ENCODE measurements around the gene NXT1.
"Not testable (repeated sequence)": the region's sequence is repeated elsewhere in the genome, so short reads cannot be mapped to it uniquely, and the experiment has no call there.

NXT1 gene

DNA sequence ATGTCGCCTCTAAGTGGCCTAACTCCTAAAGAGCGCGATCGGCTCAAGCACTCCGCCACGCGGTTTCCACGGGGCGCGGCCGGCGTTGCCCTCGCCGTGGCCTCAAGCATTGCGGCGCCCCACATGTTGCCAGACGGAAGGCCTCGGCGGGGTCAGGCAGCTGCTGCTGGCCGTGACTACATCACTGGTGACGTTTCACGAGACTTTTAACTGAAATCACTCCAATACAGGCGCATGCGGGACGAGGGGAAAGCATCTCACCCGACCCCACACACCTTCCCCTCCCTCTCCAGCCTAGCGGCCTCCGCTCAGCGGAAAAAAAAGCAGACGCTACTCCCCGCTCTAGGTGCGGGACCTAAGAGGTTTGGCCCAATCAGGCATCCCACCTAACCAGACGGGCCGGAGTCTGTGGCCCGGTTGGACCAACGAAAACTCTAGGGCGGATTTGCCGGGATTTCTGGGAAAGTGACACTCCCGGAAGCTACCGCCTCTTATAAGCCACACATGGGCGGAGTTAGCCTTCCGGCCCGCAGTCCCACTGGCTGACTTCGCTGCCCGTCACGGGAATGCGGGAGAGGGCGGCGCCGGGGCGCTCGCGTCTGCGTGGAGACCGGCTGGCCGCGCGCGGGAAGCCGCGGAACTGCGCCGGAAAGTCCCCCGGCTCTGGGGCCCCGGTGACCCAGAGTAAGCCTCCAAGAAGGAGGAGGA lies at the start of gene NXT1:
Gene NXT1 (plus strand): TSS at position 596 of the 708 bp plus-strand sequence. CDS start 3,251 bp downstream, outside the sequence.
- peak; percentile 94 for DNase-seq

DNA sequence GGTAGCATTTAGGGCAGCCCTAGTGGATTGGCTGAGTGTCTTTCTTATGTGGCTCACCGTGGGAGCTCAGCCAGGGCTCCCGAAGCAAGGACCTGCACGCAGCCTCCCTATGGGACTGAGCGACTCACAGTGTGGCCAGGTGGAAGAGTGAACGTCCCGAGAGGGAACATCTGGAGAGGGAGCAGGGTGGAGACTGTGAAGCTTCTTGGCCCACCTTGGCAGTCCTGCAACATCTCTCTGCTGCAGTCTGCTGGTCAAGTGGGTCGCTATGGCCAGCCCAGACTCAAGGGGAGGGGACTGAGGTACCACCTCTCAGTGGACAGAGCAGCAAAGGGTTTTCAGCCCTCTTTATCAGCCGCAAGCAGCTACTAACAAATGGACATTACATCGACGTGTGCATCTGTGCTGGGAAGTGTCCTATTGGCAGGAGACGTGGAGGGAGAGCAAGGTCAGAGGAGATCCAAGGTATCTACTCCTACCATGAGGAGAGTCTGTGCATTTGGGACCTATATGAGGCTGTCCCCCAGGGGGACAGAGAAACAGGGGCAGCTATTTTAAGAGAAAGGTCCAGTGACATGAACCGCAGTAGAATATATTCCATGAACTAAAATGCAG lies 49.0 kb upstream of the NXT1 start:
- no peak for DNase-seq

DNA sequence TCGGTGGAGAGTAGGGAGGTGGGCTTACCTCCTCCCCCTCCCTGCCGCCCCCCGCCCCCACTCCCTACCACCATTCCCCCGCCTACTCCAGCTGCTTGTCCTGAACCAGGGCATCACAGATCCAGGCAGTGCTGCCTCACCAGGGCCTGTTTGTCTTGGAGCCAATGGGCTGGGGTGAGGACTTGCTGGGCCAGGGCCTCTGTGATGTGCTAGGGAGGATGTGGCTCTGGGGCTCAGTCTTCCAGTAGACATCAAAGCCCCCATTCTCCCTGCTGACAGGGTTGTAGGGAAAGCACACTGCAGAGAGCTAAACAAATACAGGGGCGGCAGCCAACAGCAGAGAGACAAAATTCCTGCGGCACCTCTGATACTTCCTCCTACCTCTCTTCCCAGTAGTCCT lies 48.2 kb upstream of the NXT1 start:
- no peak for DNase-seq

DNA sequence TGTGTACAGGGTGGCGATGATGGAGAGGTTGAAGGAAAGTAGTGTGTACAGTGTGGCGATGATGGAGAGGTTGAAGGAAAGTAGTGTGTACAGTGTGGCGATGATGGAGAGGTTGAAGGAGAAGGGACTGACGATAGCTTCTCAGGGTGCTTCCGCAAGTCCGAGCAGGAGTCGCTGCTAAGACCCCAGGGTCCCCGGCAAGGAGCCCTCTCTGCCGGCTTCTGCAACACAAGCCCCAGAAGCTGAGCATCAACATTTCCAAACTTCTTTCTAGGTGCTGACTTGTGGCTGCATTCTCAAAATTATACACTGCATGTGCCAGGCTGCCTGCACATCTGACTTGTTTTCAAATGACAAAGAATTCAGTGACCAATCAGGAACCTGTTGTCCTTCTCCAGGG lies 47.8 kb upstream of the NXT1 start:
- DNase-seq: no peak

DNA sequence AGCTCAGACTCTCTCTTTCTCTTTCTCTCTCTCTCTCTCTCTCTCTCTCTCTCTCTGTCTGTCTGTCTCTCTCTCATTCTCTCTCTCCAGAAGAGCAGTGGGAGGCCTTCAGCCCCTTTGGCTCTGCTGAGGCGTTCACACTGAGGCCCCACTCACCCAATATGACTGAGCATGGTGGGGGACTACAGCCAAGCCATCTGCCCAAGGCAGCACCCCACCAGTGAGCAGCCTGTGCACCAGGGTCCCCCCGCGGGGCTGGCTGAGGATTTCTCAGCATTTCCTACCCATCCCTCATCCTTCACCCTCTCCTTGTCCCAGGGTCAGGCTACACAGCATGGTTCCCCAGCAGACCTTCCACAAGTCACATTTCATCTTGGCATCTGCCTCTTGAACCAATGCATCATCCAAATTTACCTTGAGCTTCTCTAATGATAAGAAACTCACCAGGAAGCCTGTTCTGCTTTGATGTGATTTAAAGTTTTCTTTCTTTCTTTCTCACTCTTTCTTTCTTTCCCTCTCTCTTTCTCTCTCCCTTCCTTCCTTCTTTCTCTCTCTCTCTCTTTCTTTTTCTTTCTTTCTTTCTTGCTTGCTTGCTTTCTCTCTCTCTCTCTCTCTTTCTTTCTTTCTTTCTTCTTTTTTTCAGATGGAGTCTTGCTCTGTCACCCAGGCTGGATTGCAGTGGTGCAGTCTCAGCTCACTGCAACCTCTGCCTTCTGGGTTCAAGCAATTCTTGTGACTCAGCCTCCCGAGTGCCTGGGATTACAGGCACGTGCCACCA lies 47.1 kb upstream of the NXT1 start:
- DNase-seq: no peak

DNA sequence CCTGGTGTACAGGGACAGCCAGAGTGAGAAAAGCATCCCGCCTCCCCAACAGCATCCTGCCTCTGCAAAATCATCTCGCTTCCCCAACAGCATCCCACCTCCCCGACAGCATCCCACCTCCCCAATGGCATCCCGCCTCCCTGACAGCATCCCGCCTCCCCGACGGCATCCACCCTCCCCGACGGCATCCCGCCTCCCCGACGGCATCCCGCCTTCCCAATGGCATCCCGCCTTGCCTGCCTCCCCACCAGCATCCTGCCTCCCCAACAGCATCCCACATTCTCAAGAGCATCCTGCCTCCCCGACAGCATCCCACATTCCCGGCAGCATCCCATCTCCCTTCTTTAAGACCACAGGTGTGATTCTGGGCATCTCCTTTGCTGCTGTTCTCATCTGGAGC lies 46.0 kb upstream of the NXT1 start:
- DNase-seq: no peak

DNA sequence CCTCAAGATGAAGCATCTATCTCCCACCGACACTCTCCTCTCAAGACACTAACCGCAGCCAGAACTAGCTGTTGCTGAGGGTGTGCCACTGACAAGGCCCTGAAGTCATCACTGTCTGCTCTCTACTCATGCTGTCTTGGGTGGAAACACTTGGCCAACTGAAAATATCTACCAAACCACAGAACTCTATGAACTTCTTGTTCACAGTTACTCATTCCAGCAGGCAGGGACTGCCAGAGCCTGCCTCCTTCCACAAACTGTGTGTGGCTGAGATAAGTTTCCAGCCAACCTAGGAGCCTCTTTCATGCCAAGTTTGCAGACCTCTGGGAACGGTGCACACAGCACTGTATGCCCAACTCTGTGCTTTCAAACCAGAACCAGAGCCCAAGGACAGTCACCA lies 45.5 kb upstream of the NXT1 start:
- DNase-seq: no peak

DNA sequence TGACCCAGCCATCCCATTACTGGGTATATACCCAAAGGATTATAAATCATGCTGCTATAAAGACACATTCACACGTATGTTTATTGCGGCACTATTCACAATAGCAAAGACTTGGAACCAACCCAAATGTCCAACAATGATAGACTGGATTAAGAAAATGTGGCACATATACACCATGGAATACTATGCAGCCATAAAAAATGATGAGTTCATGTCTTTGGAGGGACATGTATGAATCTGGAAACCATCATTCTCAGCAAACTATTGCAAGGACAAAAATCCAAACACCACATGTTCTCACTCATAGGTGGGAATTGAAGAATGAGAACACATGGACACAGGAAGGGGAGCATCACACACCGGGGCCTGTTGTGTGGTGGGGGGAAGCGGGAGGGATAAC lies 43.2 kb upstream of the NXT1 start:
- not testable (repeated sequence) for DNase-seq

DNA sequence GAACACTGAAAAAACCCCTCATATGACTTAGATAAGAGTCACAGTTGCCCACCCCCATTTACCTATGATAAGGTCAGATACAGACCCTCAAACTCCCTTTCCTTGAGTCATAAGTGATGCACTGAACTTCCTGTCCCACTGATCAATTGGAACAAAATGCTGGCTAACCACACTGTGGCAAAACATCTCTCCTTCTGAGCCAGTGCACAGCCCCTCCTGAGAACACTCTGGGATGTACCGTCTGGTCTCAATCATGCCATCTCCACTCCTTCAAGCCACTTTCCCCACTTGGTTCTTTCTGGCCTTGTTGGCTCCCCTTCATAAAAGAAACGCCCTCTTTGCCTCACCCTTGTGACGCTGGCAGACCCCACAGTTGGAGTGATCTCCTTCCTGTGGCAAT lies 42.6 kb upstream of the NXT1 start:
- DNase-seq: no peak

DNA sequence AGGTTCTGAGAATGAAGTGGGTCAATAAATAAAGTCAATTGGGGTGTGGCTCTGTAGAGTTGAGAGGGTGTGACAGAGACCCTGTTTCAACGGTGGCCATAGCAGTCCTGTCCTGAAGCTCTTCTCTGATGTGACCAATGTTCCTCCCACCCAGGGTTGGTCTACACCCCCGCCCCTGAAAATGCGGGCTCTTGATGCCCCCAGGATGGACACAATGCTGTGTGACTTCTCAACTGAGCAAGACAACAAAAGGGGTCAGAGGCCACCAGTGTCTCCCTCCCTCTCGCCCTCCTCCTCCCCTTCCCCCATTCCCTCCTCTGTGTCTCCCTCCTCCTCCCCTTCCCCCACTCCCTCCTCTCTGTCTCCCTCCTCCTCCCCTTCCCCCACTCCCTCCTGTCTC lies 41.7 kb upstream of the NXT1 start:
- no peak for DNase-seq

DNA sequence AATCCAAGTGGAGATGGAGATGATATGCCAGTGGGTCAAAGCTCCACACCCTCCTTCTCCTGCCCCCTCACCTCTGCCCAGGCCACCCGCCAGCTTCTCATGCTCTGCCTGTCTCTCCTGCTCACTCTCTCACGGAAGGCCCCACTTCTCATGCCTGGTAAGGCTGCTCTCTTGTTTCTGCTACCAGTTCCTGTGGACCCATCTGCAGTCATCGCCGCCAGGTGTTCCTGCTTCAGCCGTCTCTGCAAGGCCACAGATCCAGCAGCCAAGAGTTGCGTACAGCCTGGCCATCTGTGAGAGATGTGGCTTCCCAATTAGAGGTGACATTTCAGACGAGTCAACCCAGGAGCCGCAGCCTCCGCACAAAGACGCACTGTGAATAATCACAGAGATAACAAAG lies 40.8 kb upstream of the NXT1 start:
- DNase-seq: no peak

DNA sequence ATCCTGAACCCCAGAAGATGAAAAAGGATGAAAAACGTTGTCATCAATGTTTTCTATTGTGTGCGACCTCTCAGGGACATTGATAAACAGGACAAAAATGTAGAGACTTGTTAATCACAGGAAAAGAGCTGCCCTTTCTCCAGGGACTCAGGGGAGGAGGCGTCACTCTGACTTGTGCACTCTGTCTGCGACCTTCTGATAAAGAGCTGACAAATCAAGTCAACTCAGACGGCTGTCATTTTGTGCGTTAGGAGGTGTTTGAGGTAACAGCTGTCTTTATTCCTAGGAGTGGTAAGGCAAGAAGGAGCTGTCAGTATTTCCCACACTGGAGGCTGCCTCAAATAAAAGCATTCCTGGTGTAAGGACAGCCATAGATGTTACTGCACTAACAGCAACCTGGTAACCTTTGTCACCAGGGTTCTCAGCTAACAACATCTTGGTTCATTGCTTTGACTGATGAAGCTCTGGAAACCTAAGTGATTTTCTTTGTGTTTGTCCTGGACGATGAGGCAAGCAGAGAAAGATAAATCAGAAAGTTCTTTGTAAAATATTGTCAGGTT lies 38.6 kb upstream of the NXT1 start:
- DNase-seq: no peak

DNA sequence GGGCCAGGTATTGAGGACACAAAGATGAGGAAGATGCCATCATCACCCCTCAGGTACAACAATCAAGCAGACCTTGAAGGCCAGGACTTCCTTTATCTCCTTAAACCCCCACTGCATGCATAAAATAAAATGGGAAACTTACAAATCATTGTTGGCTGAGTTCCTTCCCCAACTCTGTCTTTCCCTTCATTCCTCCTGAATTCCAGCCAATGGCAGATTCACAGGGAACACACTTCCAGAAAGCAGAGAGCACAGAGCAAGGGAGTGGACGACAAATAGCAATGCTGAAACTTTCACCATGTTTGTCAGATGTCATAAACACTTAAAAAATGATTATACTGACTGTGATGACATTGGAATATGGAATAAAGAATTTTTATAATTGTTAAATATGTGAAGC lies 37.3 kb upstream of the NXT1 start:
- no peak for DNase-seq

DNA sequence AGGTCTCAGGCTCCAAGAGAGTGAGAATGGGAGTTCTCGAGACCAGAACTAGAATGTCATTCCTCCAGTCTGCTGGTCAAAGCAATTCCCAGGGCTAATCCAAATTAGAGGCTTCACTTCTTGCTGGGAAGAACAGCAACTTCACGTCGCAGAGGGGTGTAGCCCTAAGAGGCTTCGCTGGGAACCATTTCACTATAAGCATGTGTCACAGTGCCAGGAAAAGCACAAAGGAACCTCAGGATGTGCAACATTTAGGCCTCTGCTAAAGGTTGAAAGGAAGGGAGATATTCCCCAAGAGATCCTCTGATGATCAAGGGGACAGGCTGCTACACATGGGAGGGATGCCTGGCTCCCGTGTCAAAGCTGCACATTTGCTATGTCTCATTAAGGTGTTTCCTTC lies 35.9 kb upstream of the NXT1 start:
- DNase-seq: no peak

DNA sequence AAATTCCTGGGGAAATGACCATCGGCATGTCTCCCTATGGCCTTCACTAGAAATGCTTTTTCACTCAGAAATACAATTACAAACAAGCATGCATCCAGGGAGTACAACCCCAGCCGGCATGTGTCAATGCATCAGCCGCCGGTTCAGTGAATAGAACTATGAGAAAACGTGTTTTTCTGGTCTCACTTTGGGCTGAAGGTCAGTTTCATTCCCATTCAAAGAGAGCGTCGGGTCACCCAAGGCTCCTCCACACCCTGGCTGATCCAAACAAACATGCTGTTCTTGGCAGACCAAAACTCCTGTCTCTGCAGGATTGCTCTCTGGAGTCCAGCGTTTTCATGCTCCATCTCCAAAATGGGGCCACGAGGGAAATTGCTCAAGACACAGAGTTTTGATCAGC lies 35.5 kb upstream of the NXT1 start:
- no peak for DNase-seq

DNA sequence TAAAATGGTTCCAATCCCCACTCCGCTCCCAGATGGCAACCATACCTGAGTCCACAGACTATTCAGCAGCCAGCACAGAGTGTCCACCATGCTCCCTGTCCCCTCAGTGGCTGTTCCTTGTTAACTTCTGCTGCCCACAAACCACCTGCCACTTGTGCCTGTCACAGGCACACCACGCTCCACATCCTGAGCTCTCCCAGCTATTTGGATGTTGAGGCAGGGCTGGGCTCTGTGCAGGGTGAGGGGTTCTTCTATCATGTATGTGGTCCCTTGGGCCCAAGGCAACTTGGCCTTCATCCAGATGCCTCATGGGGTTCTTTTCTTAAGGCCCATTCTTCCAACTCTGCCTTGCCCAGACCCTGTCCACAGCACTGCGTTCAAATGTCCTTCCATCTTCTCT lies 34.0 kb upstream of the NXT1 start:
- no peak for DNase-seq

DNA sequence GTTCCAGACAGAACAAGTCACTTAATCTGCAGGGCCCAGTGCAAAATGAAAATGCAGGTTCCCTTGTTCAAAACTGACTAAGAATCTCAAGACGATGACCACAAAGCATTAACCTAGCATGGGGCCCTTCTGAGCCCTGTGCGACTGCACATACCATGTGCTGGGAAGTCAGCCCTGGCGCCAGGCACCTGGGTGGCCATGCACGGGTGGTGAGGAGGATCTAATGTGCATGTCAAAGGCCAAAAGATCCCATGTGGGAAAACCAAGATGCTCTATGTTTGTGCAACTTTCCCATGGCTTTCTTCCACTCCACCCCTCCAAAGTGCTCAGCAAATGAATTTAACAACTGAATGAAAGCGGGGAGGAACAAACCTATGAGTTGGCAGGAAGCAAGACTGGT lies 33.5 kb upstream of the NXT1 start:
- no peak for DNase-seq

DNA sequence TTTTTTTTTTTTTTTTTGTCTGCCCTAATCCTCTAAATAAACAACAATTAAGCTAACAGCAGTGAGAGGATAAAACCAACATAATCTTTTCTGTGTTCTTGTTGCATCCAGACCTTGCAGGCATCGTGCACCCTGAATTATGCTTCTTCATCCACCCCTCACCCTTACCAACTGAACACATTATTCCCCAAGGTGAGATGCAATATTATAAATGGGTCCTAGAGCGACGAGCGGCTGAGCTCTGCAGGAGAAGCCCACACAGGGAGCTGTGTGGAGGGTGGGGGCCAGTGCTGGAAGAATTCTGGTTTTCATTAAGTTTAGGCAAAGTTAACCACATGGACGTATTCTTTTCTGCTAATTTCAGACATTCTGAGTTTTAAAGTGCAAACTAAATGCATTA lies 32.2 kb upstream of the NXT1 start:
- no peak for DNase-seq

DNA sequence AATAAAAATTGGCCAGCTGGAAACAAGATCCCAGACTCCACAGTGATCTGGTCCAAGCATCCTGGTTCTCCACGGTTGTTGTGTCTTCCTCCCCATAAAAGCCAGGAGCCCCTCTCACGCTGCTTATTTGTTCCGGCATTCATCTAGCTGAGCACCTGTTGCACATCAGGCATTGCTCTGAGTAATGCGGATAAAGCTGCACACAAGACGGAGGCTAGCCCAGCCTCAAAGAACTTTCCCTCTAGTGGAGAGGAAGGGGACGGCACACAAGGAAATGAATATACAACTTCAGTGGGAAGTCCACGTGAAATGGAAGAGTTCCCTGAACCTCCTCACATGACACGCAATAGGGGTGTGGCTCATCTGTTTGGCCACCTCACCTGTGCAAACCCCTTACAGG lies 30.3 kb upstream of the NXT1 start:
- no peak for DNase-seq

DNA sequence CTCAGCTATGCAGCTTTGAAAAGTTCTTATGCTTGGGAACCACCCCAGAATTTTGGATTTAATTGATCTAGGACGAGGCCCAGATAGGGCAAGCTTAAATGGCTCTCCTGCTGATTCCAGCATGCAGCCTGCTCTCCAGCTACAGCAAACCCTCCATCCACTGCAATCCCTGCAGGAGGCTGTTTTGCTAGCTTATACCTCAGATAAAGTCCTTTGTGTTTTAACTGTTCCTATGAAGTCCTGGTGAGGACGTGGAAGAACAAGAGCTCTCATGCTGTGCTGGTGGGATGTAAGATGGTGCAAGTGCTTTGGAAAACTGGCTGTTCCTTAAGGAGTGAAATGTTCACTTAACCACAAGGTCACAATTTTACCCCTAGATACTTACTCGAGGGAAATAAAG lies 25.5 kb upstream of the NXT1 start:
- no peak for DNase-seq

DNA sequence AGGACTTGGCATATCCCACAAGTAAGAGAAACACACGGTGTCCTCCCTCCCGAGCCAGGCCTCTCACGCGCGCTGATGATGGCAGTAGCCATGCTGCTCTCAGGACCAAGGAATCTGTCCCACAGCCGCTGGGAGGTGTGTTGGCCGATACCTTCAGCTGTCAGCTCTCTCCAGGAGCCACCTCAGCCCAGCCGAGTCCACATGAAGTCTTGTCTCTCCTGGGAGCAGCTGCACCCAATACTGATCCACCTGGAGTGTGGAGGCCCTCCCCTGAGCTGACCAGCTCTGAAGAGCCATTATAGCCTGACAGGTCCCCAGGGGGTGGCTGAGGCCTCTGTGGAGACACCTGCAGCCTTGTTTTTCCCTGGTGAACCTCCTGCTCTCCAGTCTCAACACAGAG lies 23.8 kb upstream of the NXT1 start:
- DNase-seq: no peak

DNA sequence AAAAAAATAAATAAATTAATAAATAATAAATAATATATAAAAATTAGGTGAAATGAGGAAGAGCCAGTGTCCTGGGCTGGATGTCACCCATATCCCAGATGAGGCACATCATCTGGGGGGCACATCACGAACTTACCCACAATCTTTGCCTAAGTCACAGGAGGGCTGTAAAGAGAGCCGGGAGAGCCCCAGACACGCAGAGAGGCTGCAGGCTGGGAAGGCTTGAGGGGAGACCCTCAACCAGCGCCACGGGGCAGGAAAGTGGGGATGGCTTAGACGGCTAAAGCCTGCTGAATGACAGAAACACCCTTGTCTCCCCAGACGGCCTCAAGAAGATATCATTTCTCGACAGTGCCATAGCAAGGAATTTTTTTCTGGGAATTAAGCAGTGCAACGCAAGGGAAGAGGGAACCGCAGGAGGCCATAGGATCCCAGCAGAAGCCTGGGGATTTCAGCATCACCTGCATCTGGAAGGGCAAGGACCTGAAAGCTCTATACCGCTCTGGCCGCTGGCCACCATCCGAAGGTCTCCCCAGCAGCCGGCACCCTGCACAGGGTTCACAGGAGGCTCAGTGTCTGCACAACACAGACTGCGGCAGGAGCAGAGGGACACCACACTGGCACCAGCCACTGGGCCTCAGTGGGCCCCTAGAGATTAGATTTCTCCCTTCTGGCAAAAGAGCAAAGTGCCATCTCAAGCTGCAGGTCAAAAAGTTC lies 22.8 kb upstream of the NXT1 start:
- DNase-seq: no peak

Measured in activated CD8-positive, alpha-beta memory T cell treated with anti-CD3 and anti-CD28 coated beads, Interleukin-2, amount 50 U/mL, for 4 hours (primary cell).